Measurements from ENCODE around the gene CRNN.
A peak's percentile ranks its signal among the peaks of the same experiment; 100 is the strongest.

The CRNN gene

DNA sequence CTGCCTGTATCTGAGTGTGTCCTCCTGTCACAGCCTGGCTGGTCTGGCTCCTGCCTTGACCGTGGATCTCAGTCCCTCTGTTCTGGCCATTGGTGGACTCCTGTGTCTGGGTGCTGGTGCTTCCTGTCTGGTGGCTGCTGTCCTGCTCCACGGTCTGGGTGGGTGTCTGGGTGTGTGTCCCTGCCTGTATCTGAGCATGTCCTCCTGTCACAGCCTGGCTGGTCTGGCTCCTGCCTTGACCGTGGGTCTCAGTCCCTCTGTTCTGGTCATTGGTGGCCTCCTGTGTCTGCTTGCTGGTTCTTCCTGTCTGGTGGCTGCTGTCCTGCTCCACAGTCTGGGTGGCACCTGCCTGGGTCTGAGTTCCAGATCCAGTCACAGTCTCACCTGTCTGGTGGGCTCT lies 4.0 kb downstream of the CRNN start:
- H3K27me3 ChIP-seq (ENCODE audit: control insufficient read depth, low read length) = 0 out of 2 replicates have a peak, but pooled peaks cover 4% of the 10 kb centered on the region
- H4K20me1 ChIP-seq (ENCODE audit: control insufficient read depth, insufficient read depth, low read depth, low read length) = no peaks in the 10 kb centered on the region
- no peaks in the 10 kb centered on the region for H3K4me1 ChIP-seq (ENCODE audit: control insufficient read depth, low read length)
- H3F3A ChIP-seq (ENCODE audit: control insufficient read depth, insufficient read depth) = no peaks in the 10 kb centered on the region
- no peaks in the 10 kb centered on the region for H3K9me3 ChIP-seq (ENCODE audit: control insufficient read depth, insufficient read depth, low read length)
- H3K4me3 ChIP-seq (ENCODE audit: low read length) = no peak overlapping the region
- H3K79me2 ChIP-seq (ENCODE audit: control insufficient read depth, low read length) = no peaks in the 10 kb centered on the region
- TF ChIP-seq, protein P1, sequence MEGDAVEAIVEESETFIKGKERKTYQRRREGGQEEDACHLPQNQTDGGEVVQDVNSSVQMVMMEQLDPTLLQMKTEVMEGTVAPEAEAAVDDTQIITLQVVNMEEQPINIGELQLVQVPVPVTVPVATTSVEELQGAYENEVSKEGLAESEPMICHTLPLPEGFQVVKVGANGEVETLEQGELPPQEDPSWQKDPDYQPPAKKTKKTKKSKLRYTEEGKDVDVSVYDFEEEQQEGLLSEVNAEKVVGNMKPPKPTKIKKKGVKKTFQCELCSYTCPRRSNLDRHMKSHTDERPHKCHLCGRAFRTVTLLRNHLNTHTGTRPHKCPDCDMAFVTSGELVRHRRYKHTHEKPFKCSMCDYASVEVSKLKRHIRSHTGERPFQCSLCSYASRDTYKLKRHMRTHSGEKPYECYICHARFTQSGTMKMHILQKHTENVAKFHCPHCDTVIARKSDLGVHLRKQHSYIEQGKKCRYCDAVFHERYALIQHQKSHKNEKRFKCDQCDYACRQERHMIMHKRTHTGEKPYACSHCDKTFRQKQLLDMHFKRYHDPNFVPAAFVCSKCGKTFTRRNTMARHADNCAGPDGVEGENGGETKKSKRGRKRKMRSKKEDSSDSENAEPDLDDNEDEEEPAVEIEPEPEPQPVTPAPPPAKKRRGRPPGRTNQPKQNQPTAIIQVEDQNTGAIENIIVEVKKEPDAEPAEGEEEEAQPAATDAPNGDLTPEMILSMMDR (IDR thresholded peaks at IDR 0.05; ENCODE audit: low read depth, low read length, poor library complexity, severe bottlenecking) = no peak
- no peak for TF ChIP-seq EZH2phosphoT487 (IDR thresholded peaks at IDR 0.05; ENCODE audit: borderline replicate concordance, low read length)
- no peak overlapping the region for H3K27ac ChIP-seq (ENCODE audit: low read depth, low read length)
- no peaks in the 10 kb centered on the region for H3K36me3 ChIP-seq (ENCODE audit: control insufficient read depth, low read length)
- H3K9me2 ChIP-seq (replicated peaks; ENCODE audit: control insufficient read depth, low read length) = no peaks in the 10 kb centered on the region
- no peak overlapping the region for H3K4me2 ChIP-seq (ENCODE audit: low read length)

DNA sequence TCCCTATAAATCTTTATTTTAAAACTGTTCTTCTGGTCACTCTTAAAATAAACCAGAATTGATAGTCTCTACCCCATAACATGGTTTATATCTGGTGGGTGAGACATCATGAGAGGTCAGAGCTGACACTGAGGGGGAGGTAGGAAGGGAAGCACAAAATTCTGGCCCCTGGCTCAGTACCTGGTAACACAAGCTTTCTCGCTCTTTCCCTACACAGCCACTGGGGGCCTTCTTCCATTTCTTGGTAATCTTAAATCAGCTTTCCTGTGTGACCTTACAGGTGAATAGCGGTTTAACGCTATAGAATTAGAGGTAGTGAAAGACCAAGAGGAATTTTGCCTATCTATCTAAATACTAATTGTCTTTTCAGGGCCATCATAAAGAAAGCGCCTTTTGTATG lies 5.4 kb downstream of the CRNN start:
- Histone ChIP-seq H3K27me3 (ENCODE audit: control insufficient read depth, low read length) (0 out of 2 replicates have a peak, but pooled peaks cover 4% of the 10 kb centered on the region), H3K79me2 (ENCODE audit: control insufficient read depth, low read length) (no peaks in the 10 kb centered on the region)
- TF ChIP-seq, protein P1 (IDR thresholded peaks at IDR 0.05; ENCODE audit: low read depth, low read length, poor library complexity, severe bottlenecking) = no peak
- no peak for TF ChIP-seq EZH2phosphoT487 (IDR thresholded peaks at IDR 0.05; ENCODE audit: borderline replicate concordance, low read length)

DNA sequence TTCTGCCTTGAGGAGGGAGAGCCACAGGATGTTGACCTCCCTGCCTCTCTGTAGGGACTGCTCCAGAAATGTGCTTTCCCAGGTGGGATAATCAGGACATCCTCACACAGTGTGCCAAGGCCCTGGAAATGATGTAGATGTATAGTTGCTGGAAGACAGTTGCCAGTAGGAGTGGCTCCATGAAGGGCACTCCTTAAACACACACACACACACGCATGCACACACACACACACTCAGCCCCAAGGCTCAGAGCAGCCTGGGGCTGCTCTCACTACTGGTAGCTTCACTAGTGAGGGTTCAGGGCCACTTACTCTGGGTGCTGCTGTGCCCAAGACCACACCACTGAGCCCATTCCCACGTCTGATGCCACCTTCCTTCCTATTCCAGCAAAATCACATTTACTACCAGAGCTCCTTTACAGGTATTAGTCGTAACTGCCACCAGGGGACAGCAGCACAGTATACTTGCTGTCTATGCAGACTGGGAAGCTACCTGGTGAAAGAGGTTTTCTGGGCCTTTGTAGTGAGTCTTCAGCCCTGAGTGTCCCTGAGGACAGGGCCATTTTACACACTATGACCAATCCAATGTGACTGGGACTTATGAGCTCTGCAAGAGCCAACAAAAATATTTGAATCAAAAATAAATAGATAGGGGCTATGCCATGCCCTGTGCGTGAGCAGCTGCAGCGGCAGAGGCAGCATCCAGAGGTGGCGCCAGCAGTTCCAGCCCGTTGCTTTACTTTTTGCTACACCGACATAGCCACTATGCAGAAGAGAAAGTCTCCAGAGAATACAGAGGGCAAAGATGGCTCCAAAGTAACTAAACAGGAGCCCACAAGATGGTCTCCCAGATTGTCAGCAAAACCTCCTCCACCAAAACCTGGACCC lies 15.0 kb downstream of the CRNN start:
- Histone ChIP-seq H3F3A (ENCODE audit: control insufficient read depth, insufficient read depth) (no peaks in the 10 kb centered on the region), H3K36me3 (ENCODE audit: control insufficient read depth, low read length) (no peaks in the 10 kb centered on the region), H3K79me2 (ENCODE audit: control insufficient read depth, low read length) (no peaks in the 10 kb centered on the region), H3K27ac (ENCODE audit: low read depth, low read length) (no peak overlapping the region), H3K9me2 (replicated peaks; ENCODE audit: control insufficient read depth, low read length) (no peaks in the 10 kb centered on the region), H3K27me3 (ENCODE audit: control insufficient read depth, low read length) (no peaks in the 10 kb centered on the region; the same call in 1 of the 2 replicates), H3K4me1 (ENCODE audit: control insufficient read depth, low read length) (no peaks in the 10 kb centered on the region), H3K4me3 (ENCODE audit: low read length) (no peak overlapping the region), H3K4me2 (ENCODE audit: low read length) (no peak overlapping the region), H4K20me1 (ENCODE audit: control insufficient read depth, insufficient read depth, low read depth, low read length) (no peaks in the 10 kb centered on the region), H3K9me3 (ENCODE audit: control insufficient read depth, insufficient read depth, low read length) (no peaks in the 10 kb centered on the region)
- TF ChIP-seq, protein P1 (IDR thresholded peaks at IDR 0.05; ENCODE audit: low read depth, low read length, poor library complexity, severe bottlenecking) = peak; percentile 49
- TF ChIP-seq EZH2phosphoT487 (IDR thresholded peaks at IDR 0.05; ENCODE audit: borderline replicate concordance, low read length) = no peak

More for the DNA sequence above, 5.4 kb downstream of the CRNN start:
- H3K4me2 ChIP-seq (ENCODE audit: low read length) = no peak overlapping the region
- H3K27ac ChIP-seq (ENCODE audit: low read depth, low read length) = no peak overlapping the region
- no peaks in the 10 kb centered on the region for H3K9me3 ChIP-seq (ENCODE audit: control insufficient read depth, insufficient read depth, low read length)
- H3K9me2 ChIP-seq (replicated peaks; ENCODE audit: control insufficient read depth, low read length) = no peaks in the 10 kb centered on the region
- no peaks in the 10 kb centered on the region for H4K20me1 ChIP-seq (ENCODE audit: control insufficient read depth, insufficient read depth, low read depth, low read length)
- H3K4me3 ChIP-seq (ENCODE audit: low read length) = no peak overlapping the region
- H3K36me3 ChIP-seq (ENCODE audit: control insufficient read depth, low read length) = no peaks in the 10 kb centered on the region
- no peaks in the 10 kb centered on the region for H3K4me1 ChIP-seq (ENCODE audit: control insufficient read depth, low read length)
- no peaks in the 10 kb centered on the region for H3F3A ChIP-seq (ENCODE audit: control insufficient read depth, insufficient read depth)
